Lung (tissue), 12 donors: ENCODE measurements around the gene FMN1. TPM values are rescaled to one million over a fixed set of nuclear protein-coding genes. Genes with fewer than 3 reads are reported as not detected.

ENCODE experiments used
- ATAC-seq: fragments of 200-7000 bp; cut with Tn5 transposase; one replicate; pipeline ENCODE4 v1.9.1; 2020; ENCODE audit warnings: moderate number of reproducible peaks; ENCODE audit not compliant: insufficient read depth, low FRiP score
- DNase-seq, 3 donors: peaks; one replicate each; pipeline ENCODE4 v3.0.0-alpha.2; 2013 to 2017
- H3K27ac ChIP-seq, 2 donors: one replicate each; pipeline ENCODE4 v1.5.1; 2013; ENCODE audit warnings: mild to moderate bottlenecking in 2 of 2, moderate library complexity in 2 of 2, control low read depth in 1 of 2, inconsistent platforms in 1 of 2, low read depth in 1 of 2, low read length in 1 of 2
- H3K27me3 ChIP-seq, 3 donors: one replicate each; pipeline ENCODE4 v1.5.1; 2013; ENCODE audit warnings: low read length in 2 of 3; ENCODE audit not compliant: control insufficient read depth in 3 of 3, insufficient read depth in 3 of 3
- H3K36me3 ChIP-seq, 4 donors: one replicate each; pipeline ENCODE4 v1.5.1; 2013; ENCODE audit warnings: low read length in 4 of 4, mild to moderate bottlenecking in 1 of 4, moderate library complexity in 1 of 4; ENCODE audit not compliant: control insufficient read depth in 4 of 4, insufficient read depth in 4 of 4
- H3K4me1 ChIP-seq, 5 donors: one replicate each; pipeline ENCODE4 v1.5.1; 2013; ENCODE audit warnings: low read length in 5 of 5, mild to moderate bottlenecking in 2 of 5, moderate library complexity in 1 of 5; ENCODE audit not compliant: control insufficient read depth in 5 of 5, insufficient read depth in 5 of 5
- H3K4me3 ChIP-seq: one replicate; pipeline ENCODE4 v1.5.1; 2013; ENCODE audit warnings: mild to moderate bottlenecking, control low read depth, moderate library complexity
- H3K9ac ChIP-seq, 2 donors: one replicate each; pipeline ENCODE4 v1.5.1; 2013; ENCODE audit warnings: low read length in 2 of 2, control low read depth in 1 of 2; ENCODE audit not compliant: insufficient read depth in 1 of 2
- H3K9me3 ChIP-seq, 4 donors: one replicate each; pipeline ENCODE4 v1.5.1; 2013; ENCODE audit warnings: low read length in 3 of 4, mild to moderate bottlenecking in 1 of 4, moderate library complexity in 1 of 4; ENCODE audit not compliant: control insufficient read depth in 4 of 4, insufficient read depth in 3 of 4
- WGBS, 2 donors: extraction: QIAGEN DNeasy Blood & Tissue Kit; methylation state at CpG; one replicate each; pipeline ENCODE4 v1.1.7; 2013; 5-methylcytosine and 5-hydroxymethylcytosine counted together
- polyA plus RNA-seq, 2 donors: library from polyadenylated mRNA; stranded (reverse); fragments of 200-250 nt; gene quantifications; one replicate each; pipeline ENCODE4 v1.2.1, GENCODE V29; 2013
- total RNA-seq, 2 donors: library from RNA; depleted of rRNA in 1 of 2; stranded (reverse); fragments of >200 nt in 1 of 2; gene quantifications; one replicate each; pipeline ENCODE4 v1.2.1, GENCODE V29; 2014 to 2021
- TF ChIP-seq, protein P1 (sequence below): IDR thresholded peaks from 2 replicates; pipeline ENCODE4 v1.5.1; 2012; ENCODE audit warnings: mild to moderate bottlenecking; ENCODE audit errors: control extremely low read depth, extremely low read depth
- donor health status: control.
- donor health status: control.
- donor health status: Bipolar disorder and iron deficiency.
- donor health status: healthy.
- donor health status: DM: yes; HTN: yes; CAD: no.

FMN1 gene
- total and polyA plus RNA-seq, 4 donors = 4.6 to 45.2 (median 15.7) TPM

DNA sequence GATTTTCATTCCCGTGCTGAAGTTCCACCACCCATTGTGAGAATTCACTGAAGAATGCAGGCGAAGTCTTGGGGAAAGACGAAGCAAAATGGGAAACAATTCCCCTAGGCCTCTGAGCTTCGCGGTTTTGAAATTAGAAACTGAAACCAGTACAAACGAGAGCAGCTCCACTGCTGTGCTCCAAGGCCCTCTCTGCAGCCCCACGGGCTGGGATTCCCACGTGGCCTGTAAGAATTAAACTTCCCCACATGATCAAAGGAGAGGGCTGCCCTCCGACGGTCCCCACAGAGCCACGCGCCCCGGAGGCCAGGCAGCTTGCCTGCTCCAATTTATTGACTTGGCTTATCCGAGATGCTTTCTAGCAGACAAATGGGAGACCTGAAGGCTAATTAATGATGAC, 332.8 kb downstream of the FMN1 start:
- H3K27ac ChIP-seq = peak overlapping the region in 1 of 2 donors; percentile 5
- no peaks in the 10 kb centered on the region for H3K36me3 ChIP-seq
- DNase-seq (peak; percentile 47 to 73 (median 56)), ATAC-seq (no peak)
- H3K9me3 ChIP-seq = no peaks in the 10 kb centered on the region
- H3K4me3 ChIP-seq = no peak overlapping the region
- TF ChIP-seq, protein P1, sequence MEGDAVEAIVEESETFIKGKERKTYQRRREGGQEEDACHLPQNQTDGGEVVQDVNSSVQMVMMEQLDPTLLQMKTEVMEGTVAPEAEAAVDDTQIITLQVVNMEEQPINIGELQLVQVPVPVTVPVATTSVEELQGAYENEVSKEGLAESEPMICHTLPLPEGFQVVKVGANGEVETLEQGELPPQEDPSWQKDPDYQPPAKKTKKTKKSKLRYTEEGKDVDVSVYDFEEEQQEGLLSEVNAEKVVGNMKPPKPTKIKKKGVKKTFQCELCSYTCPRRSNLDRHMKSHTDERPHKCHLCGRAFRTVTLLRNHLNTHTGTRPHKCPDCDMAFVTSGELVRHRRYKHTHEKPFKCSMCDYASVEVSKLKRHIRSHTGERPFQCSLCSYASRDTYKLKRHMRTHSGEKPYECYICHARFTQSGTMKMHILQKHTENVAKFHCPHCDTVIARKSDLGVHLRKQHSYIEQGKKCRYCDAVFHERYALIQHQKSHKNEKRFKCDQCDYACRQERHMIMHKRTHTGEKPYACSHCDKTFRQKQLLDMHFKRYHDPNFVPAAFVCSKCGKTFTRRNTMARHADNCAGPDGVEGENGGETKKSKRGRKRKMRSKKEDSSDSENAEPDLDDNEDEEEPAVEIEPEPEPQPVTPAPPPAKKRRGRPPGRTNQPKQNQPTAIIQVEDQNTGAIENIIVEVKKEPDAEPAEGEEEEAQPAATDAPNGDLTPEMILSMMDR = no peak
- H3K27me3 ChIP-seq = no peaks in the 10 kb centered on the region
- 46 to 56% methylated on average over 14 of the region's 14 CpGs for WGBS, 2 donors
- H3K4me1 ChIP-seq = peaks cover 0 to 19% (median 0%) of the 10 kb centered on the region in 5 donors
- H3K9ac ChIP-seq = peak overlapping the region in 1 of 2 donors; percentile 57

DNA sequence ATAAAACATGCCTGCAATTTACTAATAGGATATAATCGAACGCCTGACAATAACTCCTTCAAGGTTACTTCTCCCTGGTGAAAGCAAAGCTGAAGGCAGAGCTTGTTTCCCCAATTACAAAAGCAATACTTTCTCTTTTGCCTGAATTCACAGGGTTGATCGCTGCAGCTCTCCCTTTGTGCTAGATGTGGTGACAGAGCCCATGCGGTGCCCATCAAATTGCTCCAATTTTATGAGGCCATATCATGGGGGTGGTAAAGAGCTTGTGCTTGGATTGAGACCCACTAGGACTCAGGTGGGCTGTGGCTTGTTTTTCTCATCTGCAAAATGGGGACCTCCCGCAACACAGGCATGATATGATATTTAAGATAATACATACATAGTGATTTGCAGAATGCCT, 333.3 kb downstream of the FMN1 start:
- ATAC-seq = no peak
- no peak for DNase-seq
- Histone ChIP-seq H3K9me3 (no peaks in the 10 kb centered on the region), H3K4me1 (peaks cover 0 to 15% (median 0%) of the 10 kb centered on the region in 5 donors), H3K4me3 (no peak overlapping the region), H3K27ac (no peak overlapping the region), H3K9ac (no peak overlapping the region), H3K36me3 (no peaks in the 10 kb centered on the region), H3K27me3 (no peaks in the 10 kb centered on the region)
- TF ChIP-seq, protein P1 = no peak
- WGBS, 2 donors = 95 to 96% methylated on average over 5 of the region's 5 CpGs

DNA sequence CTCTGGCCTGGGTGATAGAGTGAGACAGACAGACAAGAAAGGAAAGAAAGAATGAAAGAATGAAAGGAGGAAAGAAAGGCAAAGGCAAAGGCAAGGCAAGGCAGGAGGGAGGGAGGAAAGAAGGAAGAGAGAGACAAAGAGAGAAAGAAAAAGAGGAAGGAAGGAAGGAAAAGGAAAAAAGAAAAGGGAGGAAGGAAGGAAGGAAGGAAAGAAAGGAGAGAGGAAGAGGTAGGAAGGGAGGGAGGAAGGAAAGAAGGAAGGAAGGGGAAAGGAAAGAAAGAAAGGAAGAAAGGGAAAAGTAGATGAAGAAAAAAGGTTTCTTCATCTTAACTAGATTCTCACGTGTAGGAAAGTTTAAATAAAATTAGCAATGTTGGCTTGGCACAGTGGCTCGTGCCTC, 334.5 kb downstream of the FMN1 start:
- no peak for ATAC-seq
- TF ChIP-seq, protein P1 = no peak
- Histone ChIP-seq H3K4me3 (no peak overlapping the region), H3K4me1 (peaks cover 0 to 12% (median 0%) of the 10 kb centered on the region in 5 donors), H3K36me3 (no peaks in the 10 kb centered on the region), H3K9ac (no peak overlapping the region), H3K27ac (no peak overlapping the region), H3K9me3 (no peaks in the 10 kb centered on the region), H3K27me3 (no peaks in the 10 kb centered on the region)
- WGBS, 2 donors = 89% methylated on average over 2 of the region's 2 CpGs
- no peak for DNase-seq

DNA sequence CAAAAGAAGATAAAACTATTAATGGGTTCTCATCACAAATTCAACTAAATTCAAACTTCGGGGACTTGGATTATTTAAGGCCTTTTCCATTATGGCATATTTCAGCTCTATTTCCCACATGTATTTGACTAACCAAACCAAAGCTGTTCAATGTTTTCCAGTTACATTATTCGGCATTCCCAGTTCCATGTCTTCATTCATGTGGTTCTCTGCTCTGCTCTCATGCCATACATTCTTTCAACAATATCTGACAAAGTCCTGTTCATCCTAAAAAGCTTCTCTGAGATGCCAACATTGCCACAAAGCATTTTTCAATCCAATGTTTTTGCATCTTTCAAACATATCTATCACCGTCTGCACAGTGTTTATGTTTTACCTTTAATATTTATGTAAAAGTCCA, 335.3 kb downstream of the FMN1 start:
- no peak for DNase-seq
- WGBS, 2 donors = 95% methylated on average over 3 of the region's 3 CpGs

More for the DNA sequence above, 335.3 kb downstream of the FMN1 start:
- Histone ChIP-seq H3K9ac (no peak overlapping the region), H3K36me3 (no peaks in the 10 kb centered on the region), H3K27me3 (no peaks in the 10 kb centered on the region), H3K4me3 (no peak overlapping the region), H3K4me1 (peaks cover 0 to 12% (median 0%) of the 10 kb centered on the region in 5 donors), H3K27ac (no peak overlapping the region), H3K9me3 (no peaks in the 10 kb centered on the region)
- TF ChIP-seq, protein P1 = no peak
- ATAC-seq = no peak
